K562 (cell line): ENCODE data around the gene C1orf94. TPM values are rescaled to one million over a fixed set of nuclear protein-coding genes. Genes with fewer than 3 reads are reported as not detected.

ENCODE experiments used
- ATAC-seq: fragments of 200-7000 bp; cut with Tn5 transposase; 3 replicates; pipeline ENCODE4 v1.9.1; 2020; ENCODE audit warnings: moderate library complexity
- BruUV-seq: library from RNA; stranded (reverse); fragments of 400-500 nt; replicated peaks from 2 replicates; lab custom pipeline; 2021; lab: Mats Ljungman, UMichigan
- CTCF ChIA-PET: fragments of 300-600 bp; formaldehyde crosslinking; extraction: SDS; loops from one replicate; lab custom pipeline; 2021; ENCODE audit warnings: low intra/inter-chr PET ratio; lab: Yijun Ruan, JAX
- POLR2A ChIA-PET: fragments of 300-600, 350-650 bp; sonication (Branson Sonifier 250); formaldehyde crosslinking; extraction: SDS; loops from one replicate; lab custom pipeline; 2021; ENCODE audit warnings: antibody characterized with exemption, inconsistent platforms; lab: Yijun Ruan, JAX
- DNase-seq, 4 experiments: peaks; one replicate each; pipeline versions ENCODE4 v3.0.0 to v3.0.0-alpha.2; 2011 to 2018; ENCODE audit warnings: low spot score in 3 of 4, mixed read lengths in 3 of 4; ENCODE audit errors: extremely low read depth in 1 of 4
- FAIRE-seq: peaks from 2 replicates; lab custom pipeline; 2011; peaks lifted over from hg19 to GRCh38; lab: Jason Lieb, UNC
- H2AFZ ChIP-seq: 2 replicates; pipeline ENCODE4 v1.6.0; 2011; ENCODE audit warnings: low read depth, low read length, control low read depth, inconsistent platforms
- H3K27ac ChIP-seq: fragments of 200-600 bp; 3 replicates; pipeline ENCODE4 v1.8.0; 2011; ENCODE audit warnings: low read depth, mild to moderate bottlenecking, control low read depth, inconsistent platforms, low read length, moderate library complexity, mixed read lengths; ENCODE audit errors: extremely low read depth
- H3K27me3 ChIP-seq, 2 experiments: fragments of 300-600 bp in 1 of 2; 2 replicates in 1 of 2; 3 replicates in 1 of 2; pipeline versions ENCODE4 v1.6.0 to v1.8.0; 2011; ENCODE audit warnings: inconsistent platforms in 2 of 2, low read length in 2 of 2, mild to moderate bottlenecking in 1 of 2, mixed read lengths in 1 of 2, moderate library complexity in 1 of 2; ENCODE audit not compliant: control insufficient read depth in 2 of 2, insufficient read depth in 2 of 2
- H3K36me3 ChIP-seq: fragments of 300-600 bp; 3 replicates; pipeline ENCODE4 v1.8.0; 2011; ENCODE audit warnings: mild to moderate bottlenecking, low read length, inconsistent platforms; ENCODE audit not compliant: control insufficient read depth, insufficient read depth
- H3K4me1 ChIP-seq, 2 experiments: fragments of 200-600 bp in 1 of 2; replicated peaks in 1 of 2; 2 replicates in 1 of 2; 3 replicates in 1 of 2; pipeline versions ENCODE4 v1.5.1 to v1.8.0; 2011; ENCODE audit warnings: inconsistent platforms in 2 of 2, low read length in 2 of 2, mild to moderate bottlenecking in 1 of 2, mixed read lengths in 1 of 2, moderate library complexity in 1 of 2; ENCODE audit not compliant: control insufficient read depth in 2 of 2, insufficient read depth in 2 of 2
- H3K4me2 ChIP-seq: 2 replicates; pipeline ENCODE4 v1.6.1; 2011; ENCODE audit warnings: low read length, control low read depth, inconsistent platforms, mixed read lengths; ENCODE audit not compliant: insufficient read depth
- H3K4me3 ChIP-seq: fragments of 200-600 bp; sonication (generic), shearing (Covaris generic); 2 replicates; pipeline ENCODE4 v1.5.1; 2016; ENCODE audit warnings: control low read depth, inconsistent platforms
- H3K79me2 ChIP-seq: fragments of 200-600 bp; 3 replicates; pipeline ENCODE4 v1.8.0; 2011; ENCODE audit warnings: low read length, inconsistent platforms; ENCODE audit not compliant: control insufficient read depth, insufficient read depth
- H3K9ac ChIP-seq, 2 experiments: 2 replicates each; pipeline versions ENCODE4 v1.6.0 to v1.6.1; 2011; ENCODE audit warnings: low read depth in 2 of 2, low read length in 2 of 2, control low read depth in 1 of 2, inconsistent platforms in 1 of 2, mild to moderate bottlenecking in 1 of 2, mixed read lengths in 1 of 2; ENCODE audit not compliant: insufficient read depth in 1 of 2
- H3K9me1 ChIP-seq: one replicate; pipeline ENCODE4 v1.6.0; 2011; ENCODE audit warnings: inconsistent platforms, mild to moderate bottlenecking, low read length, moderate library complexity; ENCODE audit not compliant: control insufficient read depth, insufficient read depth
- H3K9me3 ChIP-seq: replicated peaks from 2 replicates; pipeline ENCODE4 v1.5.1; 2011; ENCODE audit warnings: low read depth, low read length, inconsistent platforms; ENCODE audit not compliant: control insufficient read depth, insufficient read depth
- H4K20me1 ChIP-seq: replicated peaks from 2 replicates; pipeline ENCODE4 v1.6.1; 2011; ENCODE audit warnings: low read length, inconsistent platforms, mixed read lengths; ENCODE audit not compliant: control insufficient read depth, insufficient read depth
- EWSR1 ChIP-seq: fragments of 450-650 bp; IDR thresholded peaks from 2 replicates; pipeline ENCODE4 v1.6.1; 2018; ENCODE audit warnings: borderline replicate concordance, mild to moderate bottlenecking, low read depth, moderate library complexity; ENCODE audit not compliant: partially characterized antibody
- GABPA ChIP-seq: fragments of 200-800 bp; sonication (Bioruptor generic); conservative IDR thresholded peaks from 2 replicates; pipeline ENCODE4 v1.6.1; 2016; ENCODE audit warnings: low read depth, missing genetic modification characterization, missing compliant biosample characterization
- HDAC8 ChIP-seq: fragments of 450-650 bp; IDR thresholded peaks from 2 replicates; pipeline ENCODE4 v1.6.1; 2016; ENCODE audit warnings: mild to moderate bottlenecking, missing genetic modification characterization, moderate library complexity, missing compliant biosample characterization
- NR2C1 ChIP-seq, 2 experiments: fragments of 450-650 bp; IDR thresholded peaks; 2 replicates each; pipeline ENCODE4 v1.6.1; 2017; ENCODE audit warnings: mild to moderate bottlenecking in 2 of 2, antibody characterized with exemption in 1 of 2, inconsistent platforms in 1 of 2, missing compliant biosample characterization in 1 of 2, missing genetic modification characterization in 1 of 2
- NR2C2 ChIP-seq, 2 experiments: fragments of 200-800 bp in 1 of 2; sonication (Bioruptor generic) in 1 of 2; sonication (generic) in 1 of 2; formaldehyde crosslinking in 1 of 2; IDR thresholded peaks; 2 replicates each; pipeline versions ENCODE4 v1.6.1 to v1.8.0; 2016 to 2022; ENCODE audit warnings: mild to moderate bottlenecking in 1 of 2, missing compliant biosample characterization in 1 of 2, missing genetic modification characterization in 1 of 2, missing genetic modification reagents in 1 of 2
- SMARCE1 ChIP-seq: fragments of 450-650 bp; IDR thresholded peaks from 2 replicates; pipeline ENCODE4 v1.7.1; 2016; ENCODE audit warnings: mild to moderate bottlenecking
- SPI1 ChIP-seq: IDR thresholded peaks from 2 replicates; pipeline ENCODE4 v1.6.1; 2011; ENCODE audit warnings: low read depth, low read length, control low read depth, borderline replicate concordance
- XRCC3 ChIP-seq: fragments of 450-650 bp; IDR thresholded peaks from 2 replicates; pipeline ENCODE4 v1.6.1; 2017; ENCODE audit warnings: mild to moderate bottlenecking, moderate library complexity
- ZNF217 ChIP-seq: sonication (generic); formaldehyde crosslinking; IDR thresholded peaks from 2 replicates; pipeline ENCODE4 v1.8.0; 2022; ENCODE audit warnings: mild to moderate bottlenecking, missing genetic modification reagents
- ZNF717 ChIP-seq: fragments of 250-450 bp; sonication (Bioruptor Pico); IDR thresholded peaks from 2 replicates; pipeline ENCODE4 v1.5.0; 2021
- WGBS: fragments of 100-300 bp; shearing (Covaris generic); methylation state at CpG from one replicate; pipeline ENCODE4 v1.1.6; 2016; ENCODE audit warnings: low coverage, mixed read lengths; ENCODE audit not compliant: insufficient coverage; ENCODE audit errors: missing lambda C conversion rate; 5-methylcytosine and 5-hydroxymethylcytosine counted together
- in situ Hi-C: fragments of 300-500 bp; cut with MboI; formaldehyde crosslinking; loops from 4 replicates; pipeline ENCODE4 v1.15.0; 2018; ENCODE audit warnings: inconsistent platforms, mixed read lengths
- intact Hi-C: fragments of 100-400 bp; cut with micrococcal nuclease; formaldehyde crosslinking; loops from 2 replicates; pipeline ENCODE4 v1.14.2; 2022
- polyA plus RNA-seq, 8 experiments: library from polyadenylated mRNA; depleted of rRNA in 4 of 8; stranded (reverse) in 5 of 8; unstranded in 3 of 8; fragments of >200 nt; fragmentation: Nextera tagmentation in 2 of 8; fragmentation: Illumina TruSeq in 1 of 8; extraction: Ambion mirVana in 2 of 8; extraction: Trizol in 1 of 8; gene quantifications; 2 replicates each; pipeline versions ENCODE4 v1.2.1 to v1.2.3, GENCODE V29; 2011 to 2014; ENCODE audit warnings: inconsistent platforms in 1 of 8, missing spikeins in 1 of 8
- total RNA-seq, 7 experiments: library from RNA; depleted of rRNA in 6 of 7; stranded (reverse); fragments of >200 nt in 6 of 7; fragmentation: Illumina TruSeq in 2 of 7; extraction: Trizol in 2 of 7; gene quantifications; 2 replicates each; pipeline versions ENCODE4 v1.2.1 to v1.2.3, GENCODE V29; 2011 to 2021; ENCODE audit warnings: low replicate concordance in 1 of 7
- TF ChIP-seq, protein P1 (sequence below): fragments of 450-650 bp; IDR thresholded peaks from 2 replicates; pipeline ENCODE4 v1.6.1; 2016; ENCODE audit warnings: antibody characterized with exemption
- TF ChIP-seq, protein P2 (sequence below): fragments of 250-450 bp; sonication (Bioruptor Pico); IDR thresholded peaks from 2 replicates; pipeline ENCODE4 v1.8.0; 2021; ENCODE audit warnings: moderate library complexity, mild to moderate bottlenecking, inconsistent platforms
- TF ChIP-seq, protein P3 (sequence below): fragments of 250-450 bp; sonication (Bioruptor Pico); IDR thresholded peaks from 2 replicates; pipeline ENCODE4 v1.5.0; 2021

The C1orf94 gene
- total and polyA plus RNA-seq, 9 of the 15 experiments (the other 6 are each of a cell fraction or from before 2014, with no cell fraction given) = not detected

DNA sequence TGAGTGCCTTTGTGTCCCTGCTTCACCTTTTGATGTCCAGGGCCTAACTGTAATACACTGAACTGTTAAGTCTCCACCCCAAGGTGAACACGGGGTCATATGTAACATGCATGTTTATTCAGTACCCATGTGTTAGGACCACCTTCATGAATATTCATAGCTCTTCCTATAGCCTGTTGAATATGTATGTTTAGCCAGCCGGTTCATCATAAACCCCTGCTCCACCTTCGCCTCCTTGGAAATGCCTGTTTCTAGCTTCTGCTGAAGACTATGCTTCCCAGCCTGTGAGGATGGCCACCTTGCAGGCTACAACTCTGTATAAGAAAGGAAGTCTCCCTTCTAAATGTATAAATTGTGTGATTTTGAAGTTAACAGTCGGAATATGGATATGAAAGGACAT, 69.3 kb downstream of the C1orf94 start:
- Histone ChIP-seq H3K36me3 (no peaks in the 10 kb centered on the region), H2AFZ (no peak overlapping the region), H3K27me3 (no peaks in the 10 kb centered on the region; a peak in 1 of 5 replicates), H3K9me3 (no peaks in the 10 kb centered on the region), H3K79me2 (no peaks in the 10 kb centered on the region), H3K4me1 (no peaks in the 10 kb centered on the region), H3K4me3 (no peak overlapping the region), H3K9ac (no peak overlapping the region), H3K9me1 (no peaks in the 10 kb centered on the region), H4K20me1 (no peaks in the 10 kb centered on the region), H3K4me2 (no peak overlapping the region), H3K27ac (no peak overlapping the region)
- ATAC-seq = no peak
- 0% methylated on average over 4 of the region's 4 CpGs for WGBS
- no peak for DNase-seq
- CTCF ChIA-PET = no interaction called here
- POLR2A ChIA-PET = no interaction called here
- TF ChIP-seq NR2C1 (IDR thresholded peaks at IDR 0.05) = no peak
- TF ChIP-seq NR2C1 (tag; IDR thresholded peaks at IDR 0.05) = no peak
- TF ChIP-seq GABPA (tag) = no peak
- no peak for TF ChIP-seq HDAC8 (tag)
- no peak for TF ChIP-seq NR2C2 (CRISPR knock-in tag; IDR thresholded peaks at IDR 0.05)
- no peak for TF ChIP-seq NR2C2 (tag; IDR thresholded peaks at IDR 0.05)
- intact Hi-C loops (no loop called here), in situ Hi-C loops (no loop called here)
- no TSS peak for BruUV-seq
- no peak for FAIRE-seq

DNA sequence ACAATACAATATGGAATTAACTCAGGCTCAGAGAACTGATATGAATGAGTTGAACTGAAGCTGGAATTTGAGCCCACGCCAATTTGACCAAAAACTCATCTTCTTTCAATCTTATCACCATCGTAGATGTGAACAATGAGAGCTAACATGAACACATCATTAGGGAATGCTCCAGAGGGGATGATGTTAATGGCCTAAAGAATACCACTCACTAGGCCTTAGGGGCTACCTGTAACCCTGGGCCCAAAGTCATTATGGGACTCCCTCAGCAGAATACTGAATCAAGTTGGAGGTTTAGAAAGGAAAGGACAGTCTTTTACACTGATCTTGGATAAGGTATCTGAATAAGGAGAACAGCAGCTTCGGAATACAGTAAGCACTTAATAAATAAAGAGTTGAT, 73.6 kb downstream of the C1orf94 start:
- Histone ChIP-seq H3K27ac (no peak overlapping the region), H3K9ac (no peak overlapping the region), H3K4me2 (no peak overlapping the region), H3K27me3 (no peaks in the 10 kb centered on the region), H3K9me3 (no peaks in the 10 kb centered on the region), H3K36me3 (no peaks in the 10 kb centered on the region), H2AFZ (no peak overlapping the region), H3K79me2 (no peaks in the 10 kb centered on the region), H3K9me1 (no peaks in the 10 kb centered on the region), H3K4me1 (no peaks in the 10 kb centered on the region), H4K20me1 (no peaks in the 10 kb centered on the region), H3K4me3 (no peak overlapping the region)
- TF ChIP-seq SMARCE1 = no peak
- no peak for TF ChIP-seq ZNF217
- TF ChIP-seq XRCC3 = no peak
- TF ChIP-seq EWSR1 = no peak
- TF ChIP-seq, protein P1, sequence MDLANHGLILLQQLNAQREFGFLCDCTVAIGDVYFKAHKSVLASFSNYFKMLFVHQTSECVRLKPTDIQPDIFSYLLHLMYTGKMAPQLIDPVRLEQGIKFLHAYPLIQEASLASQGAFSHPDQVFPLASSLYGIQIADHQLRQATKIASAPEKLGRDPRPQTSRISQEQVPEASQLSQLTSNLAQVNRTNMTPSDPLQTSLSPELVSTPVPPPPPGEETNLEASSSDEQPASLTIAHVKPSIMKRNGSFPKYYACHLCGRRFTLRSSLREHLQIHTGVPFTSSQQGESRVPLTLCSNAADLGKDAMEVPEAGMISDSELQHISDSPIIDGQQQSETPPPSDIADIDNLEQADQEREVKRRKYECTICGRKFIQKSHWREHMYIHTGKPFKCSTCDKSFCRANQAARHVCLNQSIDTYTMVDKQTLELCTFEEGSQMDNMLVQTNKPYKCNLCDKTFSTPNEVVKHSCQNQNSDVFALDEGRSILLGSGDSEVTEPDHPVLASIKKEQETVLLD = no peak
- TF ChIP-seq, protein P2, sequence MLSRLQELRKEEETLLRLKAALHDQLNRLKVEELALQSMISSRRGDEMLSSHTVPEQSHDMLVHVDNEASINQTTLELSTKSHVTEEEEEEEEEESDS (CRISPR knock-in tag) = no peak
- TF ChIP-seq ZNF717 (CRISPR knock-in tag) = no peak
- no peak for TF ChIP-seq SPI1
- TF ChIP-seq, protein P3, sequence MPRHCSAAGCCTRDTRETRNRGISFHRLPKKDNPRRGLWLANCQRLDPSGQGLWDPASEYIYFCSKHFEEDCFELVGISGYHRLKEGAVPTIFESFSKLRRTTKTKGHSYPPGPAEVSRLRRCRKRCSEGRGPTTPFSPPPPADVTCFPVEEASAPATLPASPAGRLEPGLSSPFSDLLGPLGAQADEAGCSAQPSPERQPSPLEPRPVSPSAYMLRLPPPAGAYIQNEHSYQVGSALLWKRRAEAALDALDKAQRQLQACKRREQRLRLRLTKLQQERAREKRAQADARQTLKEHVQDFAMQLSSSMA (CRISPR knock-in tag) = no peak
- WGBS = 0% methylated on average over 3 of the region's 3 CpGs
- in situ Hi-C loops (no loop called here), intact Hi-C loops (no loop called here)
- ATAC-seq = no peak
- FAIRE-seq = no peak
- BruUV-seq = no TSS peak
- ChIA-PET CTCF (no interaction called here), POLR2A (no interaction called here)
- DNase-seq = no peak
